Measurements from ENCODE around the gene NUFIP2.
"Not testable (repeated sequence)": the region's sequence is repeated elsewhere in the genome, so short reads cannot be mapped to it uniquely, and the experiment has no call there.

Gene NUFIP2

DNA sequence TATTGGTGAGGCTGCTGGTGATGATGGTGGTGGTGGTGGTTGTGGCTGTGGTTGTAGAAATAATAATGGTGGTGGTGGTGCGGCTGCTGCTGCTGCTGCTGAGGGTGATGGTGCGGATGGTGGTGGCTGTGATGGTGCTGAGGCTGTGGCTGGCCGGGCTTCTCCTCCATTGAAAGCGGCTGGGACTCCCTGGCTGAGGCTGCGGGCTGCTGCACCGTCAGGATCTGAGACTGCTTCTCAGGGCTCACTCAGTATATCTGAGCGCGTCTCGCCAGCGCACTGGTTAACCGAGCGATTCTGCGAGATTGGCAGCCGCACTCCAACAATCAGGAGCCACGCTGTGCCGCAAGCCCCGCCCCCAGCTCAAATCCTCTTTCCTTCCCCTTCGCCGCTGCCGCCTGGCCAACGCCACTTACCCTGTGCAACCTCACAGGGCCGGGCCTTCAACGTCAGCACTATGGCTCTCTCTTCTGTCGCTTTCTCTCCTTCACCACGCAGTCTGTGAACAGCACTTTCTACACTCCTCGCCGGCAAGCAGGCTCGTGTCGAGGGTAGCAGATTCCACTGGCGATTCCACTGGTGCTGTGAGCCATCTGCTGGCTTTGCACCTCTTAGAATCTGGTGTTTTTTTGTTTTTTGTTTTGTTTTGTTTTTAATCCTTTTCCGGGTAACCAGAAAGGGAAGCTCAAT, at the start of gene NUFIP2:
Gene NUFIP2, minus strand, starts transcription at position 259 of the 690 bp plus-strand sequence. Its CDS starts 89 bp downstream, at position 170.
- peak; percentile 98 for DNase-seq

DNA sequence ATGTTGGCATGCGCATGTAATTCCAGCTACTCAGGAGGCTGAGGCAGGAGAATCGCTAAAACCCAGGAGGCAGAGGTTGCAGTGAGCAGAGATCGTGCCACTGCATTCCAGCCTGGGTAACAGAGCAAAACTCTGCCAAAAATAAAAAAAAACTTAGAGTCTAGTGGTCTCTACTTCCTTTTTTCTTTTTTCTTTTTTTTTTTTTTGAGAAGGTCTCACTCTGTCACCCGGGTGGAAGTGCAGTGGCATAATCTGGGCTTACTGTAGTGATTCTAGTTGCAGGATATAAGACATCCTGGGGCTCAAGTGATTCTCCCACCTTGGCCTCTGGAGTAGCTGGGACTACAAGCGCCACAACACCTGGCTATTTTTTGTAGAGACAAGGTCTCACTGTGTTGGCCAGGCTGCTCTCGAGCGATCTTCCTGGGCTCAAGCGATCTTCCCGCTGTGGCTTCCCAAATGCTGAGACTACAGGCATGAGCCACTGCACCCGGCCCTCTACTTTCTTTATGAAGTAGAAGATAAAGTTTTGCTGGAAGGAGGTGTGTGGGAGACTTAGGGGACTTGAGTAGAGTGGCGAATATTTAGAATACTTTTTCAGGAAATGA, 48.3 kb upstream of the NUFIP2 start:
- DNase-seq, result no peak

- no peak for DNase-seq
These were observed 47.8 kb upstream of the NUFIP2 start for GRCh38 chr17:29341726-29342125.

DNA sequence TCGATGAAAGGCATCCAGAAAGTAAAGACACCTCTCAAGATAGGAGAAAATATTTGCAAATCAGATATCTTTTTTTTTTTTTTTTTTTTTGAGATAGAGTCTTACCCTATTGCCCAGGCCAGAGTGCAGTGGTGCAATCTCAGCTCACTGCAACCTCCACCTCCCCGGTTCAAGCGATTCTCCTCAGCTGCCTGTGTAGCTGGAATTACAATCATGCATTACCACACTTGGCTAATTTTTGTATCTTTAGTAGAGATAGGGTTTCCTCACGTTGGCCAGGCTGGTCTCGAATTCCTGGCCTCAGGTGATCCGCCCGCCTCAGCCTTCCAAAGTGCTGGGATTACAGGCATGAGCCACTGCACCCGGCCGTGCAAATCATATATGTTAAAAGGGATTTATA, 45.1 kb upstream of the NUFIP2 start:
- not testable (repeated sequence) for DNase-seq

GRCh38 chr17:29331708-29332085, 37.7 kb upstream of the NUFIP2 start:
- no peak for DNase-seq

DNA sequence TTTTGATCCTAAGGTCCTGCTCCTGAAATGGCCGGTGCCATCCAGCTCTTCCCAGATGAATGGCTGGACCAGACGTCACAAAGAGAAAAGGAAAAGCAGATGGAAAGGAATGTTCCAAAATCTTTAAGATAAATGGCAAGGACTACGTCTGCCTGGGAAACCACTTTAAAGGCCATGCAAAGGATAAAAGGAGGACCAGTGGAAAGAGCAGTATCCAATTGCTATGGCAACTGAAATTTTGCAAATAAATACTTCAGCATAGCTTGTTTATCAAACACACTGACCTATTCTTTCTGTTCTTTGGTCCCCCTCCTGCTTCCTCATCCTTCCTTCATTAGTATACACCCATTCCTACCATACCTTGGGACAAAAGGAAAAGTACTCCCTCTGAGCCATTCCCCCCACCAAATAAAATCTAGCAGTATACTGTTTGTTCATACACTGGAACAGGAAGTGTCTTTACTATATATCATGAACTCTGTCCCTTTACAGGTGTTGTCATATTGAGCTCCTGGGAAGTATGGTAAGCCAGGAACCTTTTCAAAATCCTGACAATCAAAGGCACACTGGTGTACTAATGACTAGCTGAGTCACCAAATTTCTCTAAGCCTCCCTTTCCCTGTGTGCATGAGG, 37.2 kb upstream of the NUFIP2 start:
- no peak for DNase-seq

- no peak for DNase-seq
These were observed 33.5 kb upstream of the NUFIP2 start for GRCh38 chr17:29327412-29327811.

DNA sequence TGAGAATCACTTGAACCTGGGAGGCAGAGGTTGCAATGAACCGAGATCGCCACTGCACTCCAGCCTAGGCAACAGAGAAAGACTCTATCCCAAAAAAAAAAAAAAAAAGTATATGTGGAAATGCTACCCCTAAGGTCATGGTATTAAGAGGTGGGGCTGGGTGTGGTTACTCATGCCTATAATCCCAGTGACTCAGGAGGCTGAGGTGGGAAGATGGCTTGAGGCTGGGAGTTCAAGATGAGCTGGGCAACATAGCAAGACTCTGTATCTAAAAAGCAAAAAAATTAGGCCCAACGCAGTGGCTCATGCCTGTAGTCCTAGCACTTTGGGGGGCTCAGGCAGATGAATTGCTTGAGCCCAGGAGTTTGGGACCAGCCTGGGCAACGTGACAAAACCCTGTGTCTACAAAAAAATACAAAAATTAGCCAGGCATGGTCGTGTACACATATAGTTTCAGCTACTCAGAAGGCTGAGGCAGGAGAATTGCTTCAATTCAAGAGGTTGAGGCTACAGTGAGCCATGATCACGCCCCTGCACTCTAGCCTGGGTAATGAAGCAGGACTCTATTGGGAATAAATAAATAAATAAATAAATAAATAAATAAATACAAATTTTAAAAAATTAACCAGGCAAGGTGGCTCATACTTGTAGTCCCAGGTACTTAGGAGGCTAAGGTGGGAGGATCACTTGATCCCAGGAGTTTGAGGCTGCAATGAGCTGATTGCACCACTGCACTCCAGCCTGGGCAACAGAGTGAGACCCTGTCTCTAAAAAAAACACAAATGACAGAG, 32.3 kb upstream of the NUFIP2 start:
- no peak for DNase-seq

- DNase-seq, result no peak
These were observed 28.4 kb upstream of the NUFIP2 start for GRCh38 chr17:29322363-29322762.

DNA sequence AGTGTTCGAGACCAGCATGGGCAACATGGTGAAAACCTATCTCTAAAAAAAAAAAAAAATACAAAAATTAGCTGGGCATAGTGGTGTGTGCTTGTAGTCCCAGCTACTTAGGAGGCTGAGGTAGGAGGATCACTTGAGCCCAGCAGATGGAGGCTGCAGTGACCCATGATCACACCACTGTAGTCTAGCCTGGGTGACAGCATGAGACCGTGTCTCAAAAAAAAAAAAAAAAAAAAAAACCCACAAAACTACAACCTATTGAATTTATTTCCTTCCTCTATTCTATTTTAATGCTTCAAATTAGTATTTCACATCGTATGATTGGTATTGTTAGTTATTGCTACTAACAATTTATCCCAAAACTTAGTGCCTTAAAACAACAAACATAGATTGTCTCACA, 9.4 kb upstream of the NUFIP2 start:
- no peak for DNase-seq

GRCh38 chr17:29299031-29299430, 5.1 kb upstream of the NUFIP2 start:
- no peak for DNase-seq

- DNase-seq, result no peak
These were observed 1.5 kb upstream of the NUFIP2 start for GRCh38 chr17:29295420-29295819.

DNA sequence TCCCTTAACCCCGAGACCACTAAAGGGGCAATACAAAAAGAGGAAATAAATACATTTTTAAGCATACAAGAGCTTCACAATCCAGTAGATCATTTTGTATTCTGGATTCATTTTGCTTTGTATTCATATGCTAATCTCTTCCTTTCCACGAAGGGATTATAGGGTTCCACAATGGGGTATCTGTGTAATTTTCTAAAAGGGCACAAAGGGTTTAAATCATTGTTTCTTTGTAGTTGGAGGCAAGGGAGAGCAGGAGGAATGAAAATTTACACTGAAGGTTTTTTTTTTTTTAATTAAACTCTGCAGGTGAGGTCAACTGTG, 592 bp upstream of the NUFIP2 start:
- no peak for DNase-seq

DNA sequence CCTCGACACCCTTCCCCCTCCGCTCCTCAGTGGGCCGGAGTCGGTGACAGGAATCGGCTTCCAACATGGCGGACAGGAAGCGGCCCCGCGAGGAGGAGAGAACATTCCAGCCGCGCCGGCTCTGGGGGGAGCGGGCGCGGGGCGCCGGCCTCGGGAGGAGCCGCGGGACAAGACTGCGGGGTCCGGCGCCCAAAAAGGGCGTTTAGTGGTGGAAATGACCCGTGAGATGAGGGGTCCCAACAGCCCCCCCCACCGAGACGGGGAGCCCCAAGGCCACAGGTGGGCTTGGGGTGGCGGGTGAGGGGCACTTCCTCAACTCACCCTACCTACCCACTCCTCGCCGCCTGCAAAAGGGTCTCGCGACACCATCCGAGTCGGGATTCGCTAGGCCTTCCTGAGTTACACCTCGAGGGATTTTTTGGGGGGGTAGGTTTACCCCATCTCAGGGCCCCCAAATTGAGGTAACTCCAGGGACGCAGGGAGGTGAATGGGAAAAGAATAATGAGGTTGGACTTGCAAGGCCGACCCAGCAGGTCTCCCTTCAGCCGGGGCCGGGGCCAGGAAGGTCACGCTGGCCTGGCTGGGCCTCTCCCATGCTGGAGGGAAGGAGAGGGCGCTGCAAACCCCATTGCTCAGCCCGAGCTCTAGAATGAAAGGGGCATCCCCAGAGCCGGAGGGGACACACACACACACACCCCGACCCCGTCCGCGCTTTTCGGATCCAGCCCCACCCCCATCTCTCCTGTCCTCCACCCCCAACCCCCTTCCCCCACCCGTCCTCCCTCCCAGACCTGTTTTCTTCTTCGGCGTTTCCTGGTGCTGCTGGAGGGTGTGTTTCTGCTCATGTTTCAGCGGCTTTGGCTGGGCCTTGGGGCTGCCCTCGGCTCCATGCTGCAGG, 707 bp downstream of the NUFIP2 start:
- peak; percentile 83 for DNase-seq

- DNase-seq, result peak; percentile 78
These were observed 1.6 kb downstream of the NUFIP2 start for GRCh38 chr17:29292071-29292991.

DNA sequence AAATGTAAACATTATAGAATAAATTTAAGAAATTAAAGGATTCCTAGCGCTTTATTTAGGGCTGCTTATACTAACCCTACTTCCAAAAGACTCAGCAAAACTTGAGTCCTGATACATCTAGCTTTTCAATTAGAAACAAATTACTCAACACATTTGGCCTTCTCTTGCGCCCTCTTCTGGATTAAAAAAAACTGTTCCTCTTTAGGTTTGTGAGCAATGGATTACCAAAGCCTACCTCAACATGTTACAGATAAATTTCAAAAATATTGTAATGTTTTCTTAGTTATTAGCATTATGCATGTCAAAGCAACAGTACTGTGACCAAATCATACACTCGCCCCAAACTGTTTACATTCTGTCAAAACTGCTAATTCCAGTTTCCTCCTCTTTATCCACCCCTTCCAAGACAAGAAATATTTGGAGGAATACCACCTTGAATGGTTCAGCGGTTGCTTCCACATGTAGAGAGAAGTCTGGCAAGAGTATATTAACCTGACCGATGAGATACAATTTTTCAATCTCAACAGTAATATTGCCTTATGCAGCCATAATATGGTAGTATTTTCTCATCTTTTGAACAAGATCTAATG, 2.7 kb downstream of the NUFIP2 start:
- no peak for DNase-seq

- no peak for DNase-seq
These were observed 4.1 kb downstream of the NUFIP2 start for GRCh38 chr17:29289852-29290251.

DNA sequence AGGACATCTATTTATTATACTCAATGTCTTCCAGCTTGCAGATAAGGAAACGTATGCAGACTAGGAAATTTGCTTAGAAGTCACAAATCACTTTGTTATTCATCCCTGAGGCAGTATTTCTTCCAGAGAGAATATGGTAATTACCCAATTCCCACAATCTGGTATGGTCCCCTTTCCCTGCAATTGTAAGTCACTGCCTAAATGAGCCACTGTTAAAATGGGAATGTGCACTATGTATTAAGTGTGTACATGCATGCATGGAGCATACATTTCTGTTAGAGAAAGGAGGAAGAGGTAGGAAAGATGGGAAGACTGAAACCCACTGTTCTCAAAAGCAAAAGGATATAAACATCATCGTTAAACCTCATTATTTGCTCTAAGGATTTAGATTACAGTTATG, 10.0 kb downstream of the NUFIP2 start:
- no peak for DNase-seq

DNA sequence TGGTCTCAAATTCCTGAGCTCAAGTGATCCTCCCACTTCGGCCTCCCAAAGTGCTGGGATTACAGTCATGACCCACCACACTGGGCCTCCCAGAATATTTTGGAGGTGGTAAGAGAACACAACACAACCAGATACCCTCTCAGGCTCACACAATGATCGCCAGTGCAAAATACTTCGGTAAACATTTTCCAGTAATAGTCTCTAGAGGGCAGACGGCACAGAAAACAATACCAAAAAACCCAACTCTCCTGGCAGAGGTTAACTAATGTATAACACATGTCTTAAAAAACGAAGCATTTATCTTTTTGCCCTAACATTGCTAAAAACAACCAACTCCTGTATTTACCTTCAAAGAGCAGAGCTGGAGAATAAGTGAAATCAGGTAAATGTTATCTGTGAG, 10.5 kb downstream of the NUFIP2 start:
- no peak for DNase-seq

GRCh38 chr17:29279397-29280070, 14.4 kb downstream of the NUFIP2 start:
- no peak for DNase-seq

GRCh38 chr17:29278692-29279091, 15.3 kb downstream of the NUFIP2 start:
- DNase-seq, result no peak
